Progenitor cell of endocrine pancreas (in vitro differentiated cells): ENCODE measurements around the gene PRDM13. TPM values are rescaled to one million over a fixed set of nuclear protein-coding genes. Genes with fewer than 3 reads are reported as not detected.
A peak's percentile ranks its signal among the peaks of the same experiment; 100 is the strongest.
"Not testable (repeated sequence)": the region's sequence is repeated elsewhere in the genome, so short reads cannot be mapped to it uniquely, and the experiment has no call there.

ENCODE experiments used
- DNase-seq: peaks from one replicate; pipeline ENCODE4 v3.0.0; 2021; ENCODE audit warnings: low spot score; ENCODE audit not compliant: unreplicated experiment
- H3K27ac Mint-ChIP-seq: 2 replicates; pipeline ENCODE4 v1.8.0; 2021; ENCODE audit warnings: mild to moderate bottlenecking, moderate library complexity, mixed read lengths
- H3K27me3 Mint-ChIP-seq: 2 replicates; pipeline ENCODE4 v1.8.0; 2021; ENCODE audit warnings: mixed read lengths
- H3K36me3 Mint-ChIP-seq: 2 replicates; pipeline ENCODE4 v1.8.0; 2022; ENCODE audit warnings: mixed read lengths; ENCODE audit not compliant: insufficient read depth
- H3K4me1 Mint-ChIP-seq: 2 replicates; pipeline ENCODE4 v1.8.0; 2021; ENCODE audit warnings: low read depth, mixed read lengths
- H3K4me3 Mint-ChIP-seq: 2 replicates; pipeline ENCODE4 v1.8.0; 2021; ENCODE audit warnings: low read depth, mild to moderate bottlenecking, moderate library complexity, mixed read lengths
- H3K9me3 Mint-ChIP-seq: 2 replicates; pipeline ENCODE4 v1.8.0; 2021; ENCODE audit warnings: low read depth, mixed read lengths
- CTCF ChIP-seq: fragments of 200-600 bp; sonication (generic); IDR thresholded peaks from one replicate; pipeline ENCODE4 v1.5.0; 2021; ENCODE audit warnings: antibody characterized with exemption, mild to moderate bottlenecking; ENCODE audit not compliant: unreplicated experiment
- total RNA-seq: library from RNA; stranded (reverse); gene quantifications from 2 replicates; pipeline ENCODE4 v1.2.1, GENCODE V29; 2021

PRDM13 gene
- total RNA-seq, 1 donor from 2014 or later = not detected

- peaks cover 2% of the 10 kb centered on the region for H3K4me1 Mint-ChIP-seq
- H3K27me3 Mint-ChIP-seq = peaks cover 89% of the 10 kb centered on the region
- no peak for DNase-seq
These were observed 8.0 kb downstream of the PRDM13 start for GRCh38 chr6:99614430-99615186.

GRCh38 chr6:99617131-99617530 is 10.5 kb downstream of the PRDM13 start:
- H3K36me3 Mint-ChIP-seq = no peaks in the 10 kb centered on the region
- peaks cover 88% of the 10 kb centered on the region for H3K27me3 Mint-ChIP-seq
- no peak overlapping the region for H3K27ac Mint-ChIP-seq

More at GRCh38 chr6:99614430-99615186, 8.0 kb downstream of the PRDM13 start:
- Mint-ChIP-seq H3K27ac (no peak overlapping the region), H3K9me3 (no peaks in the 10 kb centered on the region), H3K36me3 (no peaks in the 10 kb centered on the region), H3K4me3 (peak overlapping the region; percentile 60)
- TF ChIP-seq CTCF = peak; percentile 33

GRCh38 chr6:99618649-99619408 is 12.2 kb downstream of the PRDM13 start:
- Mint-ChIP-seq H3K4me3 (peak overlapping the region; percentile 37), H3K9me3 (no peaks in the 10 kb centered on the region)

More at GRCh38 chr6:99617131-99617530, 10.5 kb downstream of the PRDM13 start:
- peaks cover 2% of the 10 kb centered on the region for H3K4me1 Mint-ChIP-seq
- DNase-seq = no peak
- no peak for TF ChIP-seq CTCF
- no peak overlapping the region for H3K4me3 Mint-ChIP-seq
- H3K9me3 Mint-ChIP-seq = no peaks in the 10 kb centered on the region

GRCh38 chr6:99619409-99619762 is 12.8 kb downstream of the PRDM13 start:
- Mint-ChIP-seq H3K9me3 (no peaks in the 10 kb centered on the region), H3K4me3 (no peak overlapping the region), H3K27ac (no peak overlapping the region), H3K36me3 (no peaks in the 10 kb centered on the region), H3K27me3 (peaks cover 97% of the 10 kb centered on the region), H3K4me1 (peaks cover 2% of the 10 kb centered on the region)
- DNase-seq = no peak
- no peak for TF ChIP-seq CTCF

More at GRCh38 chr6:99618649-99619408, 12.2 kb downstream of the PRDM13 start:
- peaks cover 95% of the 10 kb centered on the region for H3K27me3 Mint-ChIP-seq
- TF ChIP-seq CTCF = no peak
- no peak overlapping the region for H3K27ac Mint-ChIP-seq
- H3K4me1 Mint-ChIP-seq = peaks cover 2% of the 10 kb centered on the region
- no peak for DNase-seq
- no peaks in the 10 kb centered on the region for H3K36me3 Mint-ChIP-seq

- not testable (repeated sequence) for DNase-seq, H3K9me3 Mint-ChIP-seq, H3K4me3 Mint-ChIP-seq, H3K4me1 Mint-ChIP-seq, H3K27ac Mint-ChIP-seq, H3K36me3 Mint-ChIP-seq
- H3K27me3 Mint-ChIP-seq = peaks cover 84% of the 10 kb centered on the region
These were observed 15.4 kb downstream of the PRDM13 start for GRCh38 chr6:99622044-99622443.
